IPS-15b (cell line): ENCODE results near the gene PKP3.
"Not testable (repeated sequence)": the region's sequence is repeated elsewhere in the genome, so short reads cannot be mapped to it uniquely, and the experiment has no call there.

Experiments
- H3K27me3 ChIP-seq: one replicate; pipeline ENCODE4 v1.6.1; 2013; ENCODE audit warnings: low read length; ENCODE audit not compliant: control insufficient read depth, insufficient read depth
- H3K36me3 ChIP-seq: one replicate; pipeline ENCODE4 v1.6.1; 2013; ENCODE audit warnings: low read length; ENCODE audit not compliant: control insufficient read depth, insufficient read depth
- H3K4me1 ChIP-seq: one replicate; pipeline ENCODE4 v1.6.1; 2013; ENCODE audit warnings: mild to moderate bottlenecking, low read length; ENCODE audit not compliant: control insufficient read depth, insufficient read depth
- H3K4me3 ChIP-seq: one replicate; pipeline ENCODE4 v1.5.1; 2013; ENCODE audit warnings: low read depth, low read length
- H3K9ac ChIP-seq: one replicate; pipeline ENCODE4 v1.6.1; 2013; ENCODE audit warnings: low read depth, mild to moderate bottlenecking, low read length
- H3K9me3 ChIP-seq: one replicate; pipeline ENCODE4 v1.6.1; 2013; ENCODE audit warnings: mild to moderate bottlenecking, low read length; ENCODE audit not compliant: control insufficient read depth, insufficient read depth

PKP3 gene

DNA sequence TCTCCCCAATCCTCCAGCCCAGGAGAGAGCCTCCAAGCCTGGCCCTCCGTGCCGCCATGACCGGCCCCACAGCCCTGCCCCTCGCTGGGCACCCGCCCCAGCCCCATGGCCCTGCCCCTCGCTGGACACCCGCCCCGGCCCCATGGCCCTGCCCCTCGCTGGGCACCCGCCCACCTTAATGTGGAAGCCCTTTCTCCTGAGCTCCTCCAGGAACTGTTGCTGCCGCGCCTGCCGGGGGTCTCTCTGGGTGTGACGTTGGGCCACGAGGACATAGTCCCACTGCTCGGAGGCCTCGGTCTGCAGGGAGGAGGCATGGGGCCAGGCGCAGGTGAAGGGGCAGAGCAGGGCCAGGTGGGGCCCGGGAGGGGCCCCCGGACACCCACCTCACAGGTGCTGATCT, 39.6 kb downstream of the PKP3 start:
- H3K9me3 ChIP-seq = no peaks in the 10 kb centered on the region
- no peak overlapping the region for H3K9ac ChIP-seq
- no peaks in the 10 kb centered on the region for H3K36me3 ChIP-seq
- no peak overlapping the region for H3K4me3 ChIP-seq
- H3K4me1 ChIP-seq = no peaks in the 10 kb centered on the region
- no peaks in the 10 kb centered on the region for H3K27me3 ChIP-seq

DNA sequence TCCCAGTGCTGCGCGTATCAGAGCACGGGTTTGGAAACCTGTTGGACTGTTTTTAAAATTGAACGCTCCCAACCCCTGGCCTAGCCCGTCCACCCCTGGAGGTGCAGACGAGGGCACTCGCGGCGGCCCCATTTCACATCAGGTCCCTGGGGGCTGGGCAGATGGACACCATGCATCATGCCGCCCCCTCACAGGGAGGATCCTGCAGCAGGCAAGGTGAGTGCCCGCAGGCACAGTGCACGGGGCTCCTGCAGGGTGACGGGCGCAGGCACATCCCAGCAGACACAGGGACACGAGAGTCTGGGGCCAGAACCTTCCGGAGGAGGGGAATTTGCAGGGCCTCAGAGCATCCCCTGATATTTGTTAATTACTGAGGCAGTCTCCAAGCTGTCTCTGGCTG, 40.5 kb downstream of the PKP3 start:
- H3K9ac ChIP-seq = no peak overlapping the region
- H3K9me3 ChIP-seq = no peaks in the 10 kb centered on the region
- no peaks in the 10 kb centered on the region for H3K36me3 ChIP-seq
- no peaks in the 10 kb centered on the region for H3K27me3 ChIP-seq
- no peak overlapping the region for H3K4me3 ChIP-seq
- no peaks in the 10 kb centered on the region for H3K4me1 ChIP-seq

DNA sequence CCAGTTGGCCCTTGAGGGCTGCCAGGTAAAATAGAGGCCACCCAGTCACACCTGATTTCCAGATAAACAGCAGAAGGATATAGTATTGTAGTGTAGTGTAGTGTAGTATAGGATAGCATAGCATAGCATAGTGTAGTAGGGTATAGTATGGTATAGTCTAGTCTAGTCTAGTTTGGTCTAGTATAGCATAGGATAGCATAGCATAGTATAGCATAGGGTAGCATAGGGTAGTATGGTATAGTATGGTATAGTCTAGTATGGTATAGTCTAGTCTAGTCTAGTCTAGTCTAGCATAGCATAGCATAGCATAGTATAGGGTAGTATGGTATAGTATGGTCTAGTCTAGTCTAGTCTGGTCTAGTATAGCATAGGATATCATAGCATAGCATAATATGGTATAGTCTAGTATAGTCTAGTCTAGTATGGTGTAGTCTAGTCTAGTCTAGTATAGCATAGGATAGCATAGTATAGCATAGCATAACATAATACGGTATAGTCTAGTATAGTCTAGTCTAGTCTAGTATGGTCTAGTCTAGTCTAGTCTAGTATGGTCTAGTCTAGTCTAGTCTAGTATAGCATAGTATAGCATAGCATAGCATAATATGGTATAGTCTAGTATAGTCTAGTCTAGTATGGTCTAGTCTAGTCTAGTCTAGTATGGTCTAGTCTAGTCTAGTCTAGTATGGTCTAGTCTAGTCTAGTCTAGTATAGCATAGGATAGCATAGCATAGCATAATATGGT, 41.2 kb downstream of the PKP3 start:
- H3K9ac ChIP-seq, H3K4me1 ChIP-seq, H3K9me3 ChIP-seq, H3K27me3 ChIP-seq, H3K36me3 ChIP-seq, H3K4me3 ChIP-seq: not testable (repeated sequence)

DNA sequence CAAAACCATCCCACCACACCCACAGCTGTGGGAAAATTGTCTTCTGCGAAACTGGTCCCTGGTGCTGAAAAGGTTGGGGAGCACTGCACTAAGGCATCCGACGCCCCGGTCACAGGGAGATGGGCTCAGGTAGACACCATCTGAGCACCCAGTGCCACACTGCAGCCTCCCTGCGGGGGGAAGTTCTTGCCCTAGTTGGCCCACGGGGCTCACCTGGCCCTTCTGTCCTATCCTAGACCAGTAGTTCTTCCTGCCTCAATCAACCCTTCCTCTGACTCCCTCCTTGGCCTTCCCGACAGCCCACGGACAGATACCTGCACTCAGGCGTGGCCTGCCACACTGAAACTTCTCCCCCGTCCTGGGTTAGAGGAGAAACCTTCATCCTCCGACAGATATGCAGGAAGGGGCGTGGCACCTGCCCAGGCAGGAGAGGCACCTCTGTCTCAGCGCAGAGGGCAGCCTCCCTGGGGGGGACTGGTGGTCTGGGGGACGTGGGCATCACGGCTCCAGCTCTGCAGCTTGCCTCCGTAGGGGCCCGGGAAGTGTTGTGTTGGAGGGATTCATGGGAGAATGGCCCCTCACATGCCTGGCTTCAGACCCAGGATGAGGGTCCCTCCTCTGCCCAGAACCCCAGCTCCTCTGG, 43.3 kb downstream of the PKP3 start:
- no peak overlapping the region for H3K4me3 ChIP-seq
- H3K9ac ChIP-seq = no peak overlapping the region
- no peaks in the 10 kb centered on the region for H3K36me3 ChIP-seq
- H3K27me3 ChIP-seq = no peaks in the 10 kb centered on the region
- no peaks in the 10 kb centered on the region for H3K9me3 ChIP-seq
- no peaks in the 10 kb centered on the region for H3K4me1 ChIP-seq

DNA sequence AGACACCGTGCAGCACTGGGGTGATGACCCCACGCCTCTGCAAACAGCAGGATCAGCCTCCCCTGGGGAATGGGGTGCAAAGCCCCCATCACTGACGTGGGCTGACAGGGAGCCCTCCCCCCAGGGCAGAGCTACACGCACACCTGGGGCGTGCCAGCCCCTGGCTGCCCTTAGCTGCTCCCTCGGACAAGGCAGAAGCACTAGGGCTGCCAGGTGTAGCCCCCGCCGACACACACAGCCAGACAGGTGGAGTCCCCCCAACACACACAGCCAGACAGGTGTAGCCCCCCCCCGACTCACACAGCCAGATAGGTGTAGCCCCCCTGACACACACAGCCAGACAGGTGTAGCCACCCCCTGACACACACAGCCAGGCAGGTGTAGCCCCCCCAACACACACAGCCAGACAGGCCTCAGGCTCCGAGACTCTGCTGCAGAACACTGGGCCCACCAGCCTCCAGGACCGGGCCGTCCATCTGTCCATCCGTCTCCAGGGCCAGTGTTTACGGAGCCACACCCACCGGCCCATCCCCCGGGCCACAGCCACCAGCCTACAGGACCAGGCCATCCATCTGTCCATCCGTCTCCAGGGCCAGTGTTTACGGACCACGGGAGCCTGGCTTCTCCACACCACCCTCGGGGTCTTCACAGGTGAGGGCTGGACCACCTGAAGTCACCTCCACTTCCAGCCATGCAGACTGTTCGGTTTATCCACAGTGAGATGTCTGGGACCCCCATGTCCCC, 44.3 kb downstream of the PKP3 start:
- Histone ChIP-seq H3K4me3 (no peak overlapping the region), H3K9ac (no peak overlapping the region), H3K36me3 (no peaks in the 10 kb centered on the region), H3K27me3 (no peaks in the 10 kb centered on the region), H3K9me3 (no peaks in the 10 kb centered on the region), H3K4me1 (no peaks in the 10 kb centered on the region)

DNA sequence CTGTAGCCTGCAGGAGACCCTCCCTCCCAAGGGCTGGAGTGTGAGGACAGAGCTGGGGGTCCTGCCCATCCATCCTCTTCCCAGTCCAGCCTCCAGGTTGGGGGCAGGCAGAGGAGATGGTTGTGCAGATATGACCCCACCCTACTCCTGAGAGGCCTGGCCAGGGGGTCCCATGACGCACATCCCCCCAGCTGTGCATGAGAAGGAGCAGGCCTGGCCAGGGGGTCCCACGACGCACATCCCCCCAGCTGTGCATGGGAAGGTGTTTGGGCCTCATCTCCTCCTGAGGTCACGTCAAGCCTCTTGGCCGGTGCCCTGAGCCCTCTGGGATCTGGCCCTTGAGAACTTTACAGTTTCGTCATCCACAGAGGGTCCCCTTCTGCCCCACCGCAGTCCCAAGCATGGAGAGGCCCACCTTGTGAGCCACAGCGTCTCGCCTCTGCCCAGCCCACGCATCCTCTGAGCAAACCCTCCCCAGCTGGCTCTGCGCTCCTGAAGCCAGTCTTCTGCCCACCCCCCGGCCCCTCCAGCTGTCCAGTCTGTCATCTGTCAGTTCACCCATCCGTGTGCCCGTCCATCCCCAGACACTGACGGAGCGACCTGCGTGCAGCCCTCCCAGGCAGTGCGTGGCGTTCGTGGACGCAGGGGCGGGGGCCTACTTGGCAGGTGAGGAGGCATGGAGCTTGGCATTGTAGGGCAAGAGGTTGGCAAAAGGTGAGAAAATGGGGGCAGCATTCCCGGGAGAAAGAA, 45.5 kb downstream of the PKP3 start:
- Histone ChIP-seq H3K4me1 (no peaks in the 10 kb centered on the region), H3K9me3 (no peaks in the 10 kb centered on the region), H3K4me3 (no peak overlapping the region), H3K9ac (no peak overlapping the region), H3K36me3 (no peaks in the 10 kb centered on the region), H3K27me3 (no peaks in the 10 kb centered on the region)

DNA sequence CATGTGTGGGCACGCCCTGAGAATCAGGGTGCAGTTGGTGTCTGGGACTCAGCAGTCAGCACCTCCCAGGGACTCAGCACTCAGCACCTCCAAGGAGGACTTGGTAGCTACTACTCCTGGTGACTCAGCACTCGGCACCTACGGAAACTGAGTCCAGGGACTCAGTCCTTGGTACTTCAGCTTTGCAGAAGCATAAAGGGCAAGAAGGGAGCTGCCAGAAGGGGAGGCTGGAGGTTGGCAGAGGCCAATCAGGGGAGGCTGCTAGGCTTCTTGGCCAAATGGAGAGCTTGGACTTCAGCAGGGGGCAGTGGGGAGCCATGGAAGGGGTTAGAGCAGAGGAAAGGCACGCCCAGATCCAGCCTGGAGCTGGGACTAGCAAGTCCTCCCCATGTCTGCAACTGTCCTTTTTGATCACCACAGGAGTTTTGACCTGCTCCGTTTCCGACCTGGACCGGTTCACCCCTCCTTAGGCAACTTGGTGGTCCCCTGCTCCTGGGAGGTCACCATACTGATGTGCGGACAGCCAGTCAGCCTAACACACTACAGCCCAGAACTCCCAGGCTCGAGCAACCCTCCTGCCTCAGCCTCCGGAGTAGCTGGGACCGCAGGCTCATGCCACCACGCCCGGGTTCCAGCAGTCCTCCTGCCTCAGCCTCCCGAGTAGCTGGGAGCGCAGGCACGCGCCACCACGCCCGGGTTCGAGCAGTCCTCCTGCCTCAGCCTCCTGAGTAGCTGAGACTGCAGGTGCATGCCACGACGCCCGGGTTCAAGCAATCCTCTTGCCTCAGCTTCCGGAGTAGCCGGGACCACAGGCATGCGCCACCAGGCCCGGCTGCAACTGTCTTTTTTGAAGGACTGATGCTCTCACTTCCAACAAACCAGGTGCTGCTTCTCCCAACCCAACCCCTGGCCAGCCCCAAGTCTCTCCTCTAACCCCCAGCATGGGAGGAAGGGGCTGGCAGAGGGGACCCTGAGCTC, 46.3 kb downstream of the PKP3 start:
- H3K4me3 ChIP-seq = no peak overlapping the region

DNA sequence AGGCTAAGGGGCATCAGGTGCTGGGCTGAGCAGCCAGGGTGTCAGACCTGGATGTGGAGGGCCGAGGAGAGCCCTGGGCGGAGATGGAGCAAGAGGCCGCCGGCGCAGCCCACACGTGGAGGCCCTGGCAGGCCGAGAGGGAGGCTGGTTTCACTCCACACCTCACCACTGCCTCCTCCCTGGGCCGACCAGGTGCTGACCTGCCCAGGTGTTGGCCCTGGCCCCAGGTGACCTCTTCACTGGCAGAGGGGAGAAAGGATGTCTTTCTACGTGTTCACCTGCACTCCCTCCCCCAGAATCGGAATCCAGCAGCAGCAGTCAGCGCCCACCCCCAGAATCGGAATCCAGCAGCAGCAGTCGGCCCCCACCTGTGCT, 47.0 kb downstream of the PKP3 start:
- Histone ChIP-seq H3K4me1 (no peaks in the 10 kb centered on the region), H3K36me3 (no peaks in the 10 kb centered on the region), H3K4me3 (peak overlapping the region; percentile 30), H3K27me3 (no peaks in the 10 kb centered on the region), H3K9ac (no peak overlapping the region), H3K9me3 (no peaks in the 10 kb centered on the region)

More for the DNA sequence above, 46.3 kb downstream of the PKP3 start:
- Histone ChIP-seq H3K27me3 (no peaks in the 10 kb centered on the region), H3K4me1 (no peaks in the 10 kb centered on the region), H3K9me3 (no peaks in the 10 kb centered on the region), H3K36me3 (no peaks in the 10 kb centered on the region), H3K9ac (no peak overlapping the region)

DNA sequence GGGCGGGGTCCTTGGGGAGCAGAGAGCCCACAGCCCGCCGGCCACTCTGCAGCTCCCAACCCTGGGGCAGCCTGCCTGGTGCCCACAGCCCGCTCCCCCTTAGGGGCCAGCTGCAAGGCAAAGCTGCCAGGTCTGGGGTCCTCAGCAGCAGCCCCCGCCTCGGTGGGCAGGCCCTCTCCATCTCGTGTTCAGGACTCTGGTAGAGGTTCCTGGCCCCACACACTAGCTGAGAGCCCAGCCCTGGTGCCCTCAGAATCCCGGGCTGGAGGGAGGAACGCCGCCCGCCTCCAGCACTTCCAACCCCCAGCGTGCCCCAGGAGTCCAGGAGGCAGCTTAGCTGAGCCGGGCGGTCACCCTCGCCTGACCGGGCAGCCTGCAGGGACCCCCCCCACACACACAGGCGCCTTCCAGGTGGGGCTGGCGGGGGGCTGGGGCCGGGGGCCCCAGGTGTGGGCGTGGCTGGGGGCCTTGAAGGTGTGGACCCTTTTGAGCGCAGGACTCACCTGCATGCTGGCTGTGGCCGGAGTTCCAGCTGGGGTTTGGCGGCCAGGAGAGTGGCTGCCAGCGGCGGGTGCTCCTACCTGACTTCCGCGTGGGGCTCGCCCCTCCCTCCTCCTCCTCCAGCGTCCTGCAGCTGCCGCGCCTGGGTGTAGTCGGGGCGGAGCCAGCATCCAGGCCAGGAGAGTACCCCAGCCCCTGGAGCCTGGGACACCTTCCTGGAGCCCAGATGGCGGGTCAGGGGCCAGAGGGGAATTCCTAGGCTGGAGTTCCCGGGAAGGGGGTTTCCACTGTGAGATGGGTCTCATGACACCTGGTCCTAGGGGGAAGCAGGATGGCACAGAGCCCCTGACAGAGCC, 47.6 kb downstream of the PKP3 start, which contains the start of gene ANO9:
ANO9 (minus strand) TSS at position 594 of the 857 bp plus-strand sequence; CDS start at position 509, 85 bp downstream.
- Histone ChIP-seq H3K9me3 (no peaks in the 10 kb centered on the region), H3K4me1 (no peaks in the 10 kb centered on the region), H3K36me3 (no peaks in the 10 kb centered on the region), H3K4me3 (peak within 1 kb of the TSS; percentile 30), H3K9ac (peak within 1 kb of the TSS; percentile 54), H3K27me3 (no peaks in the 10 kb centered on the region)

DNA sequence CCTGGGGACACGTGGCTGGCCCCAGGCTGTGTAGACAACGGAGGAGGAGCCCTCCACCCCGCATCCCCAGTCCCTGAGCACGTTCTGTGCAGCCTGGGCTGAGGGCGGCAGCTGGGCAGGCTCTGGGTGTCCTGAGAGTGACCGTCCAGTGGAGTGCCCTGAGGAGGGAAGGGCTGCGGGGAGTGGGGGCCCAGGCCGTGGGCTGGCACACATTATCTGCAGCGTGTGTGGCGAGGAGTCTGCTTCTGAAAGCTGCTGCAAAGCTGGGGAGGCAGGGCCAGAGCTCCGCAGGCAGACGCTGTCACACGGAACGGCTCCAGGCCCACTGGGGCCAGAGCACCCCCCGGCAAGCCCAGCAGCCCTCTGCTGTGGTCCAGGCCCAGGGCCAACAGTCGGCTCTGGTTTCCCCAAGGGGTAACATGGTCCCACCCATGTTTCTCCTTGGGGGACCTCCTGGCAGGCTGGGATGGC, 48.6 kb downstream of the PKP3 start:
- Histone ChIP-seq H3K9me3 (no peaks in the 10 kb centered on the region), H3K9ac (no peak overlapping the region), H3K4me3 (no peak overlapping the region), H3K4me1 (no peaks in the 10 kb centered on the region), H3K36me3 (no peaks in the 10 kb centered on the region), H3K27me3 (no peaks in the 10 kb centered on the region)
